SK-N-SH (cell line): ENCODE data around the gene SANBR.

Source experiments
- CTCF ChIP-seq: fragments of 200-600 bp; sonication (generic); IDR thresholded peaks from 2 replicates; pipeline ENCODE4 v1.6.1; 2017; ENCODE audit warnings: antibody characterized with exemption, mild to moderate bottlenecking, moderate library complexity
- EP300 ChIP-seq, 2 experiments: IDR thresholded peaks; 2 replicates each; pipeline versions ENCODE4 v1.4.0 to v1.6.1; 2012; ENCODE audit warnings: borderline replicate concordance in 1 of 2, low read depth in 1 of 2, low read length in 1 of 2
- FOXJ3 ChIP-seq: sonication (generic); formaldehyde crosslinking; IDR thresholded peaks from 2 replicates; pipeline ENCODE4 v1.5.1; 2020; ENCODE audit warnings: mild to moderate bottlenecking, missing genetic modification reagents
- GABPA ChIP-seq: IDR thresholded peaks from 2 replicates; pipeline ENCODE4 v1.4.0; 2012; ENCODE audit warnings: low read depth, mild to moderate bottlenecking
- REST ChIP-seq: IDR thresholded peaks from 2 replicates; pipeline ENCODE4 v1.6.1; 2012; ENCODE audit warnings: mild to moderate bottlenecking, low read depth, low read length, moderate library complexity

GRCh38 chr2:61044636-61045035 is 21.0 kb upstream of the SANBR start:
- no peak for TF ChIP-seq REST
- no peak for TF ChIP-seq CTCF
- no peak for TF ChIP-seq GABPA
- no peak for TF ChIP-seq EP300 (IDR thresholded peaks at IDR 0.05; ENCODE audit: borderline replicate concordance in 1 of 2, low read depth in 1 of 2, low read length in 1 of 2)
- TF ChIP-seq FOXJ3 (CRISPR knock-in tag), result no peak
